Hematopoietic multipotent progenitor cell (in vitro differentiated cells): Measurements from ENCODE around the gene OXA1L. TPM values are rescaled to one million over a fixed set of nuclear protein-coding genes. Genes with fewer than 3 reads are reported as not detected.
"Not testable (repeated sequence)": the region's sequence is repeated elsewhere in the genome, so short reads cannot be mapped to it uniquely, and the experiment has no call there.

Experiments used
- DNase-seq, 3 donors: peaks; one replicate each; pipeline ENCODE4 v3.0.0-alpha.2; 2011 to 2015; ENCODE audit warnings: low read depth in 2 of 3, low spot score in 2 of 3
- total RNA-seq: library from RNA; depleted of rRNA; stranded (reverse); fragments of >200 nt; gene quantifications from one replicate; pipeline ENCODE4 v1.2.3, GENCODE V29; 2012

Gene OXA1L
- total RNA-seq, 1 donor = 138 TPM

DNA sequence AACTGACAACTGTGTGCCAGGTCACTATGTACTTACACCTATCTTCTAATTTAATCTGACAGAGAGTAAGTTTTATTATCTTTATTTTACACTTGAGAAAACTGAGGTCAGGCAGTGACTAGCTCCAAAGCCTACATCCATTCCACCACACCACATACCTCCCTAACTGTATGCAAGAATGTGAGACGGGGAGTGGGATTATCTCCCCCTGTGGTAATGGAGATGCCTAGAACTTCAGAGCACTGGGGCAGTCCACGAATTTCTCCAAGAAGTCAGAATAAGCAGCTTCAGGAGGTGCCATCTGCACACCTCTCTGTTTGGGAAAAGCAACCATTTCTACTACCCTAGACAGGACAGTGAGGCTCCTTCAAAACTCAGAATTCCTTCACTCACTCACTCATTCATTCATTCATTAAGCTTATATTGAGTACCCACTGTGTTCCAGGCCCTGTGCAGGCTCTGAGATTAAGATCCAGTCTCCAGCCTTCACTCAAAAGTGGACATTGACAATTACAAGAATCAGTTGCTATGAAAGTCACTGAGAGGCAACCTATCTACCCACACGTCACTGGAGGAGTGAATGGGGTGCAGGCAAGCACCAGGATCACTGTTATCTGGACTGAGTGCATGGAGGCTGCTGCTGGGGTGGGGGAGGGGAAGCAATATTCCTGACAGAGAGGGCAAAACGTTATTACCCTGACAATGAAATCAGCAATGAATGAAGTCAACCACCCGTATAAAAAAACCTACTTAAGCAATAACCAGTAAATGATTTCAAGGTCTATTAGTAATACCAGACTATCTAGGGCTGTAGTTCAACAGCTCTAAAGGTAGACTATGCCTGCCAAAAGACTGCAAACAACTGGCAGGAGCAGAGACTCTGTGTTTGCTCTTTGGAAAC is 30.8 kb downstream of the OXA1L start:
- no peak for DNase-seq

- no peak for DNase-seq
These were observed 32.0 kb downstream of the OXA1L start for GRCh38 chr14:22798528-22798927.

DNA sequence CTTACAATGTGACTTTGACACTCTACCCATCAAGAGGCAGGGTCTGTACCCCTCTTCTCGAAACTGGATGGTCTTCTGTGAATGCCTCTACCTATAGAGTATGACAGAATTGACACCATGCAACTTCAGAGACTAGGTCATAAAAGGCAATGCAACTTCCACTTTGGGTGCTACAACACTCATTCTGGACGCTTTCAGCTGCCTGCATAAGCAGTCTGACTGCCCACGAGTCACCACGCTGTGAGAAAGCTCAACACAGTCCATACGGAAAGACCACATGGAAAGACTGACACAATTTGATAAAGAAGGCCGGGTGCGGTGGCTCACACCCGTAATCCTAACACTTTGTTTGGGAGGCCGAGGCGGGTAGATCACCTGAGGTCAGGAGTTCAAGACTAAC is 33.9 kb downstream of the OXA1L start:
- DNase-seq = no peak

GRCh38 chr14:22801716-22802115 is 35.2 kb downstream of the OXA1L start:
- no peak for DNase-seq

GRCh38 chr14:22802860-22803686 is 36.6 kb downstream of the OXA1L start:
- DNase-seq = no peak

DNA sequence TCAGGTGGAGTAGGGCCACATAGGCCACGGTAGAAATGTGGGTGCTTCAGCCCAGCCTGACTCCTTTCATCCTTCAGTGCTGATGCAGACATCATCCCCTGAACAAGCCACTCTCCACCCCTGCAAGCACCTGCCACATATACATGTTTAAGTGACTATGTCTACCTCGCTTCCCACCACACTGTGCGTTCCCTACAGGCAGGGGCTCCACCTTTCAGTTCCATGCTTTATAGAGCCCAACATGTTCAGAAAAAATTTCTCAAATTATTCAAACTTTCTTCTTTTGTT is 37.1 kb downstream of the OXA1L start:
- DNase-seq = no peak

DNA sequence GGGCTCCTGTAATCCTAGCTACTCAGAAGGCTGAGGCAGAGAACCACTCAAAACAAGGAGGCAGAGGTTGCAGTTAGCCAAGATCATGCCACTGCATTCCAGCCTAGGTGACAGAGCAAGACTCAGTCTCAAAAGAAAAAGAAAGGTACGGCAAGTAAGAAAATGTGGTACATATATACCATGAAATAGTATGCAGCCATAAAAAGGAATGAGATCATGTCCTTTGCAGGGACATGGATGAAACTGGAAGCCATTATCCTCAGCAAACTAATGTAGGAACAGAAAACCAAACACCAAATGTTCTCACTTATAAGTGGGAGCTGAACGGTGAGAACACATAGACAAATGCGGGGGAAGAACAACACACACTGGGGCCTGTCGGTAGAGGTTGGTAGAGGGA is 38.7 kb downstream of the OXA1L start:
- DNase-seq = not testable (repeated sequence)

- no peak for DNase-seq
These were observed 41.1 kb downstream of the OXA1L start for GRCh38 chr14:22807432-22808087.

DNA sequence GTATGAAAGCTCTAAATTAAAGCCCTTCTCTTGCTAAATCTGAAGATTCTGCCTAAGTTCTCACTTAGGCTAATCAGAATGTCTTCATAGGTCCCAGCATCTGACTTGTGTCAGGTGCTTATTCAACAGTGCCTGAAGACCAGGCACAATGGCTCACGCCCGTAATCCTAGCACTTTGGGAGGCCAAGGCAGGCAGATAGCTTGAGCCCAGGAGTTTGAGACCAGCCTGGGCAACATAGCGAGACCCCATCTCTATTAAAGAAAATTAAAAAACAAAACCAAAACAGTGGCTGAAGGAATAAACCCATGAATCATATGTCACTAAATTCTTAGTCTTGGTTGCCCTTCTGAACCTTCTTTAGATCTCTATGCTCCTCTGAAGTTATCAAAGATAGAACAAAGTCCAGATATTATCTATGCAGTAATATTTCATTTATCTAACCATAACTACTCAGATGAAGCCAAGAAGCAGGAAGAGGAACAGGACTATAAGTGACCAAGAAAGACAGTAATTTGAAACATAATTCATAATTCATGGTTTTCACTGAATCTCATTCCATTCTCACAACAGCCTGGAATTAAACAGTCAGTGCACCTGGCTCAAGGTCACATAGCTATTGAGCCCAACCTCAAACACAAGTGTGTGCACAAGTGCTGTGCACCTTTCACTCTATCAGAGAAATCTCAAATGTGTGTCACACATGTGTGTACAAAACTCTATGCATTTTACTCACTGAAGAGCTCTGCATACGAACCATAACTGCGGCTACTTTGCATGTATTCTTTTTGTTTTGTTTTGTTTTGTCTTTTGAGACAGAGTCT is 42.1 kb downstream of the OXA1L start:
- no peak for DNase-seq

- DNase-seq = no peak
These were observed 45.2 kb downstream of the OXA1L start for GRCh38 chr14:22811722-22812121.

GRCh38 chr14:22812744-22813143 is 46.3 kb downstream of the OXA1L start:
- DNase-seq = no peak

DNA sequence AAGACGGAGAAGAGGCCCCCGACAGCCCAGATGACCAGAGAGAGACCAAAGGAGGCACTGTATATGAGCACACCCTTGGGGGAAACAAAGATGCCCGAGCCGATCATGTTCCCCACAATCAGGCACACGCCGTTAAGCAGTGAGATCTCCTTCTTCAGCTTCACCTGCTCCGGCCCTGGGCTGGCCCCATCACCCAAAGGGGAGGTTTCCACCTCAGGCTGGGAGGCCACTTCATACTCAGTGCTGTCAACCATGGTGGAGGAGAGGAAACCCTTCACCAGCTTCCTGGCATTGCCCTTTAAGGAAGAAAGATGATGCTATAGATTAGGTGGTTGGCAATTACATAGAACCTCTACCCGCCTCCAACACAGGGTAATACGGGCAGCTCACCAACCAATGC is 46.7 kb downstream of the OXA1L start:
- DNase-seq = no peak

DNA sequence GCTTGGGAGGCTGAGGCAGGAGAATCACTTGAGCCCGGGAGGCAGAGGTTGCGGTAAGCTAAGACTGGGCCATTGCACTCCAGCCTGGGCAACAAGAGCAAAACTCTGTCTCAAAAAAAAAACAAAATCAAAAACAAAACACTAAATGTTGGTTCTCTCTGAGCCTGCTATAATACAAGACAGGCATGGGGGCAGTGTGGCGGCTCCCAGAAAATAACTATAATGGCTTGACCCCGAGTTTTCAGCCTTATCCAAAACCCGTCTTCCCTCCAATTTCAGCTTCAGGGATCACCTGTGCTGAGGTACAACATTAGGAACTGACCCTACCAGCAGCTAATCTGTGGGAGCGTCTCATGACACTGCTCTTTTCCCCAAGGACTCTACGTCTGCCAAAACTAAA is 47.9 kb downstream of the OXA1L start:
- DNase-seq = no peak

DNA sequence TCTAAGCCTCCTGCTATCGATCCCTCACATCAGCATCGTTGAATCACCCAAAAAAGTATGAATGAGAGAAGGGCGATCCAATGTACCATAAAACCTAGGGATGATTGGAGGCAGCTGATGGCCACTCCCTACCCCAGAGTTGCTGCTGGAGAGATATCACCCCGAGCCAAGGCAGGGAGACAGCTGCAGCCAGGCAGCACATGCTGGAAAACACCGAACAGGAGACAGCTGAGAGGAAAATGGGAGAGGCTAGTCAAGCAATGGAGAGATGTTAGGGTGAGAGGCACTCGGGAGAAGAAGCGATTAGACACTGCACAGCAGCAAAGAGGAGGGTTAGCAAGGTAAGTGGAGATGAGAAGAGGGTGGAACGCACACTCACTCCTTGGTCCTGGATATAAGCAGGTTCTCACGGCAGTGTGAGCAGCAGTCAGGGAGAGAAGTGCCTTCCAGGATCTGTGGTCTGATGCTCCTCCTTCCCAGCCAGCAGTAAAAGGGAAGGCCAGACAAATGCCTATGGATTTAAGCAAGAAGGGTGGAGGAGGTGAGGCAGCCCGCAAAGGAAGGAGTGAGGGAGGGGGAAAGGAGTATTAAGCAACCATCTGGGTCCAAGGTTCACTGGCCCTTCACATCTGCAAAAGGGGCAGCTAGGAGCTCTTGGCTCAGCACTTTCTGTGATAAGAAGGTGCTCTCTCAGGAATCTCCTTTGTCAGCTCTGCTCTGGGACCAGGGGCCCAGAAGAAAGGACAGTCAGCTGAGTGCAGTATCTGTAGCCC is 48.6 kb downstream of the OXA1L start, which contains the start of gene SLC7A7:
SLC7A7 (minus strand) TSS at position 495 of the 773 bp plus-strand sequence. CDS start 2,037 bp downstream, outside the sequence.
- DNase-seq = no peak

- peak in 1 of 3 donors; percentile 49 for DNase-seq
These were observed 52.9 kb downstream of the OXA1L start for GRCh38 chr14:22819151-22819988.

- no peak for DNase-seq
These were observed 54.2 kb downstream of the OXA1L start for GRCh38 chr14:22820731-22821130.

- no peak for DNase-seq
These were observed 54.9 kb downstream of the OXA1L start for GRCh38 chr14:22821193-22822015.

- no peak for DNase-seq
These were observed 55.6 kb downstream of the OXA1L start for GRCh38 chr14:22822016-22822570.
